HepG2 (cell line): ENCODE results near the gene NCAM2. TPM values are rescaled to one million over a fixed set of nuclear protein-coding genes. Genes with fewer than 3 reads are reported as not detected.

ENCODE experiments used
- ATAC-seq: fragments of 200-7000 bp; cut with Tn5 transposase; 3 replicates; pipeline ENCODE4 v1.9.1; 2020; ENCODE audit warnings: mild to moderate bottlenecking, moderate library complexity
- BruUV-seq: library from RNA; stranded (reverse); fragments of 400-500 nt; replicated peaks from 2 replicates; lab custom pipeline; 2021; lab: Mats Ljungman, UMichigan
- CTCF ChIA-PET: fragments of 300-600 bp; formaldehyde crosslinking; extraction: SDS; loops from one replicate; lab custom pipeline; 2021; ENCODE audit warnings: low total read pairs, inconsistent platforms, low intra/inter-chr PET ratio; lab: Yijun Ruan, JAX
- POLR2A ChIA-PET: fragments of 350-600 bp; sonication (Branson Sonifier 250); formaldehyde crosslinking; loops from one replicate; lab custom pipeline; 2020; ENCODE audit warnings: antibody characterized with exemption, inconsistent platforms; lab: Yijun Ruan, JAX
- DNase-seq: peaks from one replicate; pipeline ENCODE4 v3.0.0-alpha.2; 2015; ENCODE audit warnings: low spot score
- FAIRE-seq: peaks from 3 replicates; lab custom pipeline; 2011; peaks lifted over from hg19 to GRCh38; lab: Jason Lieb, UNC
- H2AFZ ChIP-seq: one replicate; pipeline ENCODE4 v1.6.1; 2011; ENCODE audit warnings: low read length, inconsistent platforms
- H3K27ac ChIP-seq: fragments of 300-600 bp; 3 replicates; pipeline ENCODE4 v1.8.0; 2011; ENCODE audit warnings: mixed run types, mild to moderate bottlenecking, mixed read lengths, low read length, inconsistent platforms; ENCODE audit not compliant: insufficient read depth; ENCODE audit errors: extremely low read length
- H3K27me3 ChIP-seq, 2 experiments: fragments of 200-600 bp in 1 of 2; 2 replicates in 1 of 2; 3 replicates in 1 of 2; pipeline versions ENCODE4 v1.6.0 to v1.8.0; 2011; ENCODE audit warnings: low read length in 2 of 2, mild to moderate bottlenecking in 2 of 2, moderate library complexity in 2 of 2, inconsistent platforms in 1 of 2; ENCODE audit not compliant: insufficient read depth in 2 of 2, control insufficient read depth in 1 of 2
- H3K36me3 ChIP-seq, 2 experiments: fragments of 200-600 bp in 1 of 2; replicated peaks in 1 of 2; 2 replicates in 1 of 2; 3 replicates in 1 of 2; pipeline versions ENCODE4 v1.5.1 to v1.8.0; 2011; ENCODE audit warnings: low read length in 2 of 2, inconsistent platforms in 1 of 2; ENCODE audit not compliant: insufficient read depth in 2 of 2, control insufficient read depth in 1 of 2
- H3K4me1 ChIP-seq: 2 replicates; pipeline ENCODE4 v1.5.1; 2012; ENCODE audit warnings: low read length, inconsistent platforms; ENCODE audit not compliant: insufficient read depth
- H3K4me2 ChIP-seq: 2 replicates; pipeline ENCODE4 v1.6.0; 2011; ENCODE audit warnings: low read depth, low read length, inconsistent platforms
- H3K4me3 ChIP-seq, 3 experiments: fragments of 200-600 bp in 1 of 3; sonication (generic), shearing (Covaris generic) in 1 of 3; replicated peaks in 1 of 3; 2 replicates each; pipeline ENCODE4 v1.5.1; 2011 to 2016; ENCODE audit warnings: low read length in 3 of 3, inconsistent platforms in 2 of 3, low read depth in 2 of 3, mild to moderate bottlenecking in 2 of 3, control low read depth in 1 of 3, mixed read lengths in 1 of 3; ENCODE audit not compliant: insufficient read depth in 1 of 3
- H3K79me2 ChIP-seq: one replicate; pipeline ENCODE4 v1.6.1; 2011; ENCODE audit warnings: low read length, inconsistent platforms; ENCODE audit not compliant: insufficient read depth
- H3K9ac ChIP-seq: 2 replicates; pipeline ENCODE4 v1.6.0; 2011; ENCODE audit warnings: mild to moderate bottlenecking, low read depth, low read length, inconsistent platforms; ENCODE audit not compliant: insufficient read depth
- H3K9me3 ChIP-seq: 2 replicates; pipeline ENCODE4 v1.5.1; 2012; ENCODE audit warnings: mild to moderate bottlenecking, low read length
- H4K20me1 ChIP-seq: 2 replicates; pipeline ENCODE4 v1.6.0; 2011; ENCODE audit warnings: inconsistent platforms, mild to moderate bottlenecking, low read length, moderate library complexity; ENCODE audit not compliant: insufficient read depth
- GATA4 ChIP-seq: sonication (generic); IDR thresholded peaks from 2 replicates; pipeline ENCODE4 v1.6.1; 2016; ENCODE audit warnings: antibody characterized with exemption, low read depth, borderline replicate concordance
- HOXA3 ChIP-seq: sonication (generic); formaldehyde crosslinking; IDR thresholded peaks from 2 replicates; pipeline ENCODE4 v1.5.0; 2020; ENCODE audit warnings: missing genetic modification reagents
- JUND ChIP-seq: sonication (generic); formaldehyde crosslinking; IDR thresholded peaks from 2 replicates; pipeline ENCODE4 v1.8.0; 2022; ENCODE audit warnings: mild to moderate bottlenecking, missing genetic modification reagents
- PCBP2 ChIP-seq: fragments of 200-400 bp; formaldehyde crosslinking; optimal IDR thresholded peaks from 2 replicates; pipeline ENCODE3; 2018; ENCODE audit warnings: low read length, low read depth; ENCODE audit not compliant: poor library complexity, severe bottlenecking
- PHF5A ChIP-seq: IDR thresholded peaks from one replicate; pipeline ENCODE4 v1.6.1; 2018; ENCODE audit warnings: low read depth, missing genetic modification reagents; ENCODE audit not compliant: unreplicated experiment
- POGZ ChIP-seq: sonication (generic); formaldehyde crosslinking; IDR thresholded peaks from 2 replicates; pipeline ENCODE4 v1.4.0; 2020; ENCODE audit warnings: mild to moderate bottlenecking, missing genetic modification reagents
- RARA ChIP-seq: IDR thresholded peaks from 2 replicates; pipeline ENCODE4 v1.6.1; 2016; ENCODE audit warnings: missing genetic modification reagents, missing compliant biosample characterization
- RARG ChIP-seq: sonication (generic); formaldehyde crosslinking; IDR thresholded peaks from 2 replicates; pipeline ENCODE4 v1.4.0; 2020; ENCODE audit warnings: low read depth, mild to moderate bottlenecking, missing genetic modification reagents
- SMC3 ChIP-seq: IDR thresholded peaks from 2 replicates; pipeline ENCODE4 v1.6.1; 2011; ENCODE audit warnings: low read length, improper control_type of control experiment
- SNAI1 ChIP-seq: sonication (generic); formaldehyde crosslinking; IDR thresholded peaks from 2 replicates; pipeline ENCODE4 v1.5.0; 2020; ENCODE audit warnings: mild to moderate bottlenecking, missing genetic modification reagents, borderline replicate concordance
- ZBTB7B ChIP-seq: sonication (generic); formaldehyde crosslinking; IDR thresholded peaks from 2 replicates; pipeline ENCODE4 v1.4.0; 2020; ENCODE audit warnings: missing genetic modification reagents
- ZNF775 ChIP-seq: sonication (generic); formaldehyde crosslinking; IDR thresholded peaks from 2 replicates; pipeline ENCODE4 v1.4.0; 2020; ENCODE audit warnings: missing genetic modification reagents, mild to moderate bottlenecking, moderate library complexity, borderline replicate concordance
- WGBS: methylation state at CpG from one replicate; pipeline ENCODE4 v1.1.6; 2017; ENCODE audit warnings: low lambda C conversion rate; 5-methylcytosine and 5-hydroxymethylcytosine counted together
- in situ Hi-C: cut with HindIII; loops from 2 replicates; pipeline ENCODE4 v1.10.0; 2017; ENCODE audit warnings: low pct_unique_long_range_greater_than_20kb; ENCODE audit not compliant: extremely low pct_ligation_motif_present
- intact Hi-C: fragments of 100-400 bp; cut with micrococcal nuclease; formaldehyde crosslinking; loops from one replicate; pipeline ENCODE4 v1.10.0; 2022; ENCODE audit not compliant: unreplicated experiment
- polyA plus RNA-seq, 8 experiments: library from polyadenylated mRNA; depleted of rRNA in 3 of 8; stranded (reverse) in 7 of 8; unstranded in 1 of 8; fragments of >200 nt; fragmentation: Illumina TruSeq in 4 of 8; extraction: Trizol in 4 of 8; gene quantifications; 2 replicates each; pipeline versions ENCODE4 v1.2.1 to v1.2.3, GENCODE V29; 2011 to 2016; ENCODE audit warnings: low read depth in 4 of 8, missing spikeins in 1 of 8, mixed read lengths in 1 of 8; ENCODE audit not compliant: insufficient read depth in 1 of 8
- total RNA-seq, 5 experiments: library from RNA; depleted of rRNA; stranded (reverse); fragments of >200 nt; fragmentation: Illumina TruSeq; extraction: Trizol; gene quantifications; 2 replicates each; pipeline ENCODE4 v1.2.3, GENCODE V29; 2016; ENCODE audit warnings: low read depth in 1 of 5
- TF ChIP-seq, protein P1 (sequence below): sonication (generic); formaldehyde crosslinking; IDR thresholded peaks from 2 replicates; pipeline ENCODE4 v1.8.0; 2022; ENCODE audit warnings: mild to moderate bottlenecking, missing genetic modification reagents; ENCODE audit not compliant: insufficient replicate concordance
- TF ChIP-seq, protein P2 (sequence below): sonication (generic); formaldehyde crosslinking; IDR thresholded peaks from 2 replicates; pipeline ENCODE4 v1.9.0; 2022; ENCODE audit warnings: low read depth, missing genetic modification reagents
- TF ChIP-seq, protein P3 (sequence below): sonication (generic); formaldehyde crosslinking; IDR thresholded peaks from 2 replicates; pipeline ENCODE4 v1.4.0; 2020; ENCODE audit warnings: missing genetic modification reagents
- TF ChIP-seq, protein P4 (sequence below): sonication (generic); formaldehyde crosslinking; IDR thresholded peaks from 2 replicates; pipeline ENCODE4 v1.5.0; 2020; ENCODE audit warnings: mild to moderate bottlenecking, missing genetic modification reagents

The NCAM2 gene
- total and polyA plus RNA-seq, 2 of the 13 experiments (the other 11 are each of a cell fraction or from before 2014, with no cell fraction given), result not detected

- Histone ChIP-seq H3K9ac (no peak overlapping the region), H3K4me1 (no peaks in the 10 kb centered on the region), H3K36me3 (no peaks in the 10 kb centered on the region), H3K79me2 (no peaks in the 10 kb centered on the region), H3K27me3 (no peaks in the 10 kb centered on the region), H3K4me2 (no peak overlapping the region), H3K9me3 (peaks cover 34% of the 10 kb centered on the region), H3K27ac (no peak overlapping the region), H4K20me1 (no peaks in the 10 kb centered on the region), H3K4me3 (no peak overlapping the region), H2AFZ (no peak overlapping the region)
- CTCF ChIA-PET, result no interaction called here
- DNase-seq, result no peak
- no TSS peak for BruUV-seq
- no peak for ATAC-seq
- POLR2A ChIA-PET, result no interaction called here
- FAIRE-seq, result no peak
- intact Hi-C loops, result no loop called here
- in situ Hi-C loops, result no loop called here
- TF ChIP-seq RARG (CRISPR knock-in tag) (no peak), PCBP2 (no peak), SMC3 (no peak), SNAI1 (CRISPR knock-in tag) (no peak), JUND (no peak), GATA4 (no peak), HOXA3 (no peak), ZBTB7B (CRISPR knock-in tag) (no peak), RARA (CRISPR knock-in tag) (no peak), PHF5A (CRISPR knock-in tag) (no peak), ZNF775 (CRISPR knock-in tag) (no peak), POGZ (CRISPR knock-in tag) (no peak)
- TF ChIP-seq, protein P1, sequence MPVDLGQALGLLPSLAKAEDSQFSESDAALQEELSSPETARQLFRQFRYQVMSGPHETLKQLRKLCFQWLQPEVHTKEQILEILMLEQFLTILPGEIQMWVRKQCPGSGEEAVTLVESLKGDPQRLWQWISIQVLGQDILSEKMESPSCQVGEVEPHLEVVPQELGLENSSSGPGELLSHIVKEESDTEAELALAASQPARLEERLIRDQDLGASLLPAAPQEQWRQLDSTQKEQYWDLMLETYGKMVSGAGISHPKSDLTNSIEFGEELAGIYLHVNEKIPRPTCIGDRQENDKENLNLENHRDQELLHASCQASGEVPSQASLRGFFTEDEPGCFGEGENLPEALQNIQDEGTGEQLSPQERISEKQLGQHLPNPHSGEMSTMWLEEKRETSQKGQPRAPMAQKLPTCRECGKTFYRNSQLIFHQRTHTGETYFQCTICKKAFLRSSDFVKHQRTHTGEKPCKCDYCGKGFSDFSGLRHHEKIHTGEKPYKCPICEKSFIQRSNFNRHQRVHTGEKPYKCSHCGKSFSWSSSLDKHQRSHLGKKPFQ (CRISPR knock-in tag), result no peak
- TF ChIP-seq, protein P2, sequence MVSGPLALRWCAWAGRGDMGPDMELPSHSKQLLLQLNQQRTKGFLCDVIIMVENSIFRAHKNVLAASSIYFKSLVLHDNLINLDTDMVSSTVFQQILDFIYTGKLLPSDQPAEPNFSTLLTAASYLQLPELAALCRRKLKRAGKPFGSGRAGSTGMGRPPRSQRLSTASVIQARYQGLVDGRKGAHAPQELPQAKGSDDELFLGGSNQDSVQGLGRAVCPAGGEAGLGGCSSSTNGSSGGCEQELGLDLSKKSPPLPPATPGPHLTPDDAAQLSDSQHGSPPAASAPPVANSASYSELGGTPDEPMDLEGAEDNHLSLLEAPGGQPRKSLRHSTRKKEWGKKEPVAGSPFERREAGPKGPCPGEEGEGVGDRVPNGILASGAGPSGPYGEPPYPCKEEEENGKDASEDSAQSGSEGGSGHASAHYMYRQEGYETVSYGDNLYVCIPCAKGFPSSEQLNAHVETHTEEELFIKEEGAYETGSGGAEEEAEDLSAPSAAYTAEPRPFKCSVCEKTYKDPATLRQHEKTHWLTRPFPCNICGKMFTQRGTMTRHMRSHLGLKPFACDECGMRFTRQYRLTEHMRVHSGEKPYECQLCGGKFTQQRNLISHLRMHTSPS (CRISPR knock-in tag), result no peak
- TF ChIP-seq, protein P3, sequence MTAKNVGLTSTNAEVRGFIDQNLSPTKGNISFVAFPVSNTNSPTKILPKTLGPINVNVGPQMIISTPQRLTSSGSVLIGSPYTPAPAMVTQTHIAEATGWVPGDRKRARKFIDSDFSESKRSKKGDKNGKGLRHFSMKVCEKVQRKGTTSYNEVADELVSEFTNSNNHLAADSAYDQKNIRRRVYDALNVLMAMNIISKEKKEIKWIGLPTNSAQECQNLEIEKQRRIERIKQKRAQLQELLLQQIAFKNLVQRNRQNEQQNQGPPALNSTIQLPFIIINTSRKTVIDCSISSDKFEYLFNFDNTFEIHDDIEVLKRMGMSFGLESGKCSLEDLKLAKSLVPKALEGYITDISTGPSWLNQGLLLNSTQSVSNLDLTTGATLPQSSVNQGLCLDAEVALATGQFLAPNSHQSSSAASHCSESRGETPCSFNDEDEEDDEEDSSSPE (CRISPR knock-in tag), result no peak
- TF ChIP-seq, protein P4, sequence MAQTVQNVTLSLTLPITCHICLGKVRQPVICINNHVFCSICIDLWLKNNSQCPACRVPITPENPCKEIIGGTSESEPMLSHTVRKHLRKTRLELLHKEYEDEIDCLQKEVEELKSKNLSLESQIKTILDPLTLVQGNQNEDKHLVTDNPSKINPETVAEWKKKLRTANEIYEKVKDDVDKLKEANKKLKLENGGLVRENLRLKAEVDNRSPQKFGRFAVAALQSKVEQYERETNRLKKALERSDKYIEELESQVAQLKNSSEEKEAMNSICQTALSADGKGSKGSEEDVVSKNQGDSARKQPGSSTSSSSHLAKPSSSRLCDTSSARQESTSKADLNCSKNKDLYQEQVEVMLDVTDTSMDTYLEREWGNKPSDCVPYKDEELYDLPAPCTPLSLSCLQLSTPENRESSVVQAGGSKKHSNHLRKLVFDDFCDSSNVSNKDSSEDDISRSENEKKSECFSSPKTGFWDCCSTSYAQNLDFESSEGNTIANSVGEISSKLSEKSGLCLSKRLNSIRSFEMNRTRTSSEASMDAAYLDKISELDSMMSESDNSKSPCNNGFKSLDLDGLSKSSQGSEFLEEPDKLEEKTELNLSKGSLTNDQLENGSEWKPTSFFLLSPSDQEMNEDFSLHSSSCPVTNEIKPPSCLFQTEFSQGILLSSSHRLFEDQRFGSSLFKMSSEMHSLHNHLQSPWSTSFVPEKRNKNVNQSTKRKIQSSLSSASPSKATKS (CRISPR knock-in tag), result no peak
- WGBS, result 2% methylated on average over 5 of the region's 5 CpGs
These were observed 32.1 kb downstream of the NCAM2 start for GRCh38 chr21:21030311-21030710.
